Activated T-helper 1 cell treated with anti-CD3 and anti-CD28 coated beads, Interleukin-12 subunit alpha, Interleukin-12 subunit beta, Interleukin-2, Interleukin-4 antibody, amounts not matched to agents 30 ng/mL and 10 ng/mL and 1 ng/mL, durations not matched to agents 14 hours and 24 hours and 36 hours (primary cell): ENCODE results near the gene IMMP2L. TPM values are rescaled to one million over a fixed set of nuclear protein-coding genes. Genes with fewer than 3 reads are reported as not detected.

Source experiments
- DNase-seq: peaks from one replicate; pipeline ENCODE4 v3.0.0; 2021; ENCODE audit warnings: low spot score
- H3K27ac Mint-ChIP-seq: one replicate; pipeline ENCODE4 v1.8.0; 2021; ENCODE audit warnings: mild to moderate bottlenecking, mixed read lengths
- H3K27me3 Mint-ChIP-seq: one replicate; pipeline ENCODE4 v1.8.0; 2022; ENCODE audit warnings: mild to moderate bottlenecking, moderate library complexity, mixed read lengths; ENCODE audit not compliant: insufficient read depth
- H3K36me3 Mint-ChIP-seq: one replicate; pipeline ENCODE4 v1.8.0; 2021; ENCODE audit warnings: low read depth, mixed read lengths
- H3K4me1 Mint-ChIP-seq: one replicate; pipeline ENCODE4 v1.8.0; 2021; ENCODE audit warnings: low read depth, mixed read lengths
- H3K4me3 Mint-ChIP-seq: one replicate; pipeline ENCODE4 v1.8.0; 2021; ENCODE audit warnings: mild to moderate bottlenecking, moderate library complexity, mixed read lengths
- H3K9me3 Mint-ChIP-seq: one replicate; pipeline ENCODE4 v1.8.0; 2021; ENCODE audit warnings: mixed read lengths
- intact Hi-C: fragments of 100-400 bp; cut with micrococcal nuclease; formaldehyde crosslinking; loops from one replicate; pipeline ENCODE4 v1.15.1; 2024
- total RNA-seq: library from RNA; stranded (reverse); gene quantifications from 2 replicates; pipeline ENCODE4 v1.2.3, GENCODE V29; 2022

The IMMP2L gene
- total RNA-seq, 1 donor from 2014 or later, result 11.3 TPM

GRCh38 chr7:111205251-111205650 lies 357.0 kb downstream of the IMMP2L start:
- no peak overlapping the region for H3K27ac Mint-ChIP-seq
- no peaks in the 10 kb centered on the region for H3K4me1 Mint-ChIP-seq
- intact Hi-C loops, result no loop called here
- H3K4me3 Mint-ChIP-seq, result no peak overlapping the region
- DNase-seq, result no peak
- H3K9me3 Mint-ChIP-seq, result no peaks in the 10 kb centered on the region
- H3K27me3 Mint-ChIP-seq, result no peaks in the 10 kb centered on the region
- H3K36me3 Mint-ChIP-seq, result no peaks in the 10 kb centered on the region

DNA sequence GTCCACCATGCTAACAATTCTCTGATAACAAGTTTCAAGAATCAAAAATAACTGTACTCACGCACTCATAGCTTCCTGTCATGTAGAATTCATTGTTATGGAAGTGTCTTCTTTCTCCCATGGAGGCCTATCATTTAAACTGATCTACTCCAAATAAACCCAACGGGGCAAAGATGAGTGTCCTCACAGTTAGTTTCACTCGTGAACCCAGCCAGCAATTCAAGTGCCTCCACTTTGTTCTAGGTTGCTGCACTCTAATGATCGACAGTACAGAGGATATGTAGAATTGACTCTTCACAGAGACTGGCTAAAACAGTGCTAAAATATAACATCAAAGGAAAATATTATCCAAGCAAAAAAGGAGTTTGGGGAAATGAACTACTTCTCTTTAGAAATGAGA lies 360.0 kb downstream of the IMMP2L start:
- Mint-ChIP-seq H3K27ac (no peak overlapping the region), H3K27me3 (no peaks in the 10 kb centered on the region), H3K4me1 (peaks cover 9% of the 10 kb centered on the region), H3K4me3 (no peak overlapping the region), H3K36me3 (no peaks in the 10 kb centered on the region), H3K9me3 (no peaks in the 10 kb centered on the region)
- intact Hi-C loops, result no loop called here
- DNase-seq, result no peak

GRCh38 chr7:111199643-111200042 lies 362.6 kb downstream of the IMMP2L start:
- Mint-ChIP-seq H3K9me3 (no peaks in the 10 kb centered on the region), H3K27me3 (no peaks in the 10 kb centered on the region), H3K36me3 (no peaks in the 10 kb centered on the region), H3K4me1 (peaks cover 9% of the 10 kb centered on the region), H3K4me3 (no peak overlapping the region), H3K27ac (no peak overlapping the region)
- no peak for DNase-seq
- intact Hi-C loops, result no loop called here

DNA sequence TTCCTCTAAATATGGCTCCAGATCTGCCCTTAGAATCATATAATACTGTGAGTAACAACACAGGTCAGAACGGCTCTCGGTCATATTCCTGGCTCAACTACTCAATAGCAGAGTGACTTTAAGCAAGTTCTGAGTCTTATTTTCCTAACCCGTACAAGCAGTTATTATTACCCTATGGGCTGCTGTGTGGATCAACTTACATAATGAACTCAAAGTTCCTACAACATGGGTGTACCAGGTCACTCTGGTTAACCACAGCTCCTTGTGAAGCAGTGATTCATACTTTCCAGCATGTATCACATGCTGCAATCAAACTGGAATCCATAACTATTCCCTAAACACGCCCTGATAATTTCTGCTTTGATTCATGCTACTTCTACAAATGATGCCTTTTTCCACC lies 364.0 kb downstream of the IMMP2L start:
- H3K27ac Mint-ChIP-seq, result no peak overlapping the region
- H3K27me3 Mint-ChIP-seq, result no peaks in the 10 kb centered on the region
- H3K9me3 Mint-ChIP-seq, result no peaks in the 10 kb centered on the region
- intact Hi-C loops, result no loop called here
- H3K36me3 Mint-ChIP-seq, result no peaks in the 10 kb centered on the region
- peaks cover 9% of the 10 kb centered on the region for H3K4me1 Mint-ChIP-seq
- DNase-seq, result no peak
- no peak overlapping the region for H3K4me3 Mint-ChIP-seq

GRCh38 chr7:111196655-111197054 lies 365.6 kb downstream of the IMMP2L start:
- intact Hi-C loops, result no loop called here
- H3K4me1 Mint-ChIP-seq, result peaks cover 9% of the 10 kb centered on the region
- H3K4me3 Mint-ChIP-seq, result no peak overlapping the region
- H3K36me3 Mint-ChIP-seq, result no peaks in the 10 kb centered on the region
- no peak overlapping the region for H3K27ac Mint-ChIP-seq
- no peaks in the 10 kb centered on the region for H3K27me3 Mint-ChIP-seq
- no peak for DNase-seq
- no peaks in the 10 kb centered on the region for H3K9me3 Mint-ChIP-seq

- Mint-ChIP-seq H3K36me3 (no peaks in the 10 kb centered on the region), H3K9me3 (no peaks in the 10 kb centered on the region), H3K4me1 (no peaks in the 10 kb centered on the region), H3K4me3 (no peak overlapping the region), H3K27ac (no peak overlapping the region), H3K27me3 (no peaks in the 10 kb centered on the region)
- no peak for DNase-seq
- intact Hi-C loops, result no loop called here
Measured at GRCh38 chr7:111192614-111193413, 369.5 kb downstream of the IMMP2L start.

GRCh38 chr7:111190804-111191203 lies 371.5 kb downstream of the IMMP2L start:
- no peak for DNase-seq
- H3K4me3 Mint-ChIP-seq, result no peak overlapping the region
- no peaks in the 10 kb centered on the region for H3K9me3 Mint-ChIP-seq
- no peaks in the 10 kb centered on the region for H3K36me3 Mint-ChIP-seq
- no peaks in the 10 kb centered on the region for H3K27me3 Mint-ChIP-seq
- H3K4me1 Mint-ChIP-seq, result no peaks in the 10 kb centered on the region
- intact Hi-C loops, result no loop called here
- H3K27ac Mint-ChIP-seq, result no peak overlapping the region

DNA sequence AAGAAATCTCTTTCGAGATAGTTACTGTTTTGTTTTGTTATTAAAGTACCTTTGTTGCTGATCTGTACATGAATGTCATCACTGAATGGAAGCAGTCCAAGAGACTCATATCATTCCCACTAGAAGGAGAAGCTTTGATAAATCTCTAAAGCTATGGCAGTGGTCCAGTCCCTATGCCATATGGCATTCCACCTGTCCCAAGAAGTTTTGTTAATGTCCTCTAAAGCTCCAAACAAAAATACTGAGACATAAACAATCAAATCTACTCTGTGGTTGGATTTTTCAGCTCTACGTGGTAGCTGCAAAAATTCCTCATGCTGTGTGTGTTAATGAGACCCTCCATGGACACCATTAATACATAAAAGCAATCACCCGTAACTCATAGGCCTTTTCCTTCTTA lies 377.3 kb downstream of the IMMP2L start:
- Mint-ChIP-seq H3K36me3 (no peaks in the 10 kb centered on the region), H3K27me3 (no peaks in the 10 kb centered on the region), H3K4me3 (no peak overlapping the region), H3K9me3 (no peaks in the 10 kb centered on the region), H3K27ac (no peak overlapping the region), H3K4me1 (no peaks in the 10 kb centered on the region)
- intact Hi-C loops, result no loop called here
- DNase-seq, result no peak

GRCh38 chr7:111183321-111183720 lies 379.0 kb downstream of the IMMP2L start:
- intact Hi-C loops, result no loop called here
- no peak overlapping the region for H3K27ac Mint-ChIP-seq
- H3K4me3 Mint-ChIP-seq, result no peak overlapping the region
- H3K27me3 Mint-ChIP-seq, result no peaks in the 10 kb centered on the region
- no peaks in the 10 kb centered on the region for H3K9me3 Mint-ChIP-seq
- no peaks in the 10 kb centered on the region for H3K4me1 Mint-ChIP-seq
- H3K36me3 Mint-ChIP-seq, result no peaks in the 10 kb centered on the region
- no peak for DNase-seq

GRCh38 chr7:111180338-111180737 lies 382.0 kb downstream of the IMMP2L start:
- Mint-ChIP-seq H3K27ac (no peak overlapping the region), H3K9me3 (no peaks in the 10 kb centered on the region), H3K36me3 (peaks cover 1% of the 10 kb centered on the region), H3K4me1 (peaks cover 11% of the 10 kb centered on the region), H3K4me3 (no peak overlapping the region), H3K27me3 (no peaks in the 10 kb centered on the region)
- intact Hi-C loops, result no loop called here
- DNase-seq, result no peak

GRCh38 chr7:111175908-111176441 lies 386.3 kb downstream of the IMMP2L start:
- intact Hi-C loops, result loop anchor here (1.0 kb wide), 1 partner anchor 38 kb away; no protein-coding TSS in a partner anchor
- Mint-ChIP-seq H3K9me3 (no peaks in the 10 kb centered on the region), H3K27me3 (no peaks in the 10 kb centered on the region), H3K27ac (no peak overlapping the region), H3K4me1 (peaks cover 11% of the 10 kb centered on the region), H3K4me3 (no peak overlapping the region), H3K36me3 (peaks cover 1% of the 10 kb centered on the region)
- DNase-seq, result no peak

DNA sequence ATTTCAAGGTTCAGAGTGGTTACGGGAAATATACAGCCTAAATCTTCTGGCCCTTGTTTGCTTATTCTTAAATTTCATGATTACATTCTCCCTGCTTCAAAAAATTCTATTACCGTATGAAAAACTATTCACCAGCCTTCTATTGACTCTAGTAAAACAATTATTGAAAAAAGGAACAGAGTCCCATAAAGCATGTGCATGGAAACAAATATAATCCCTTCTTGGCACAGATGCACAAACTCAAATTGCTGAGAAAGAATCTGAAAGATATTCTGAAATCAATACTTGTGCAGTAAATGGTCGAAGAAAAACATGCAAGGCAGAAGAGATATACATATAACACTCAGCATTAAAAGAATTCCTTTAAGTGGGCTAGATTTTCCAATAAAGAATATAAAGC lies 387.8 kb downstream of the IMMP2L start:
- Mint-ChIP-seq H3K9me3 (no peaks in the 10 kb centered on the region), H3K36me3 (peaks cover 1% of the 10 kb centered on the region), H3K27me3 (no peaks in the 10 kb centered on the region), H3K4me1 (peaks cover 11% of the 10 kb centered on the region), H3K4me3 (no peak overlapping the region), H3K27ac (no peak overlapping the region)
- DNase-seq, result no peak
- intact Hi-C loops, result no loop called here

DNA sequence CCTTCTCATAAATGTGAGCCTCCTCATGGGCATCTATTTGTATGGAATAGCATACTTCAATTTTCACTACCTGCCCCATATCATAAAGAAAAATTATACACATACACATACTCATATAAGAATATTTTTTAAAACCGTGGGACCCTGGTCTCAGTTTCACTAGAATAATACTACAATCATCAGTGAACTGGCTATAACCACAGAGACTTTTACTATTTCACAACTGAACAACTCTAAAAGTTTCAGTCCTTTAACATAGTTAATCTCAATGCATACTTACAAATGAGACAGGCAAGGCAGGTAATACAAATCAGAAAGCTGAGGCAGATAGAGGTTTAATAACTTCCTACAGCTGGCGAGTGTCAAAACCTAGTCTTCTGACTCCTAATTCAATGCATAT lies 388.3 kb downstream of the IMMP2L start:
- no peak for DNase-seq
- no peaks in the 10 kb centered on the region for H3K27me3 Mint-ChIP-seq
- H3K4me1 Mint-ChIP-seq, result peaks cover 11% of the 10 kb centered on the region
- intact Hi-C loops, result no loop called here
- no peaks in the 10 kb centered on the region for H3K9me3 Mint-ChIP-seq
- H3K36me3 Mint-ChIP-seq, result peaks cover 1% of the 10 kb centered on the region
- H3K27ac Mint-ChIP-seq, result no peak overlapping the region
- H3K4me3 Mint-ChIP-seq, result no peak overlapping the region
